Smooth muscle cell (in vitro differentiated cells): Measurements from ENCODE around the gene NRDC. TPM values are rescaled to one million over a fixed set of nuclear protein-coding genes. Genes with fewer than 3 reads are reported as not detected.

ENCODE experiments used
- DNase-seq: peaks from one replicate; lab custom pipeline; 2025; ENCODE audit not compliant: unreplicated experiment; lab: John Stamatoyannopoulos, UW
- H2AFZ ChIP-seq: fragments of 200-600 bp; sonication (generic); 2 replicates; pipeline ENCODE4 v1.6.0; 2016; ENCODE audit warnings: antibody characterized with exemption, low read depth, mild to moderate bottlenecking
- H3F3A ChIP-seq: fragments of 200-600 bp; sonication (generic); 2 replicates; pipeline ENCODE4 v1.6.0; 2017; ENCODE audit warnings: antibody characterized with exemption, low read depth
- H3K27ac ChIP-seq: fragments of 200-600 bp; sonication (generic); 2 replicates; pipeline ENCODE4 v1.5.1; 2016; ENCODE audit warnings: low read depth, mild to moderate bottlenecking
- H3K27me3 ChIP-seq: fragments of 200-600 bp; sonication (generic); 2 replicates; pipeline ENCODE4 v1.6.1; 2016; ENCODE audit warnings: low read depth, mild to moderate bottlenecking
- H3K36me3 ChIP-seq: fragments of 200-600 bp; sonication (generic); 2 replicates; pipeline ENCODE4 v1.5.1; 2016; ENCODE audit warnings: low read depth
- H3K4me1 ChIP-seq: fragments of 200-600 bp; sonication (generic); 2 replicates; pipeline ENCODE4 v1.5.1; 2016; ENCODE audit warnings: low read depth
- H3K4me2 ChIP-seq: fragments of 200-600 bp; sonication (generic); 2 replicates; pipeline ENCODE4 v1.6.0; 2016; ENCODE audit warnings: mild to moderate bottlenecking
- H3K4me3 ChIP-seq: fragments of 200-600 bp; sonication (generic); 2 replicates; pipeline ENCODE4 v1.5.1; 2016; ENCODE audit warnings: mild to moderate bottlenecking
- H3K79me2 ChIP-seq: fragments of 200-600 bp; sonication (generic); 2 replicates; pipeline ENCODE4 v1.6.0; 2016; ENCODE audit warnings: low read depth, mild to moderate bottlenecking
- H3K9ac ChIP-seq: fragments of 200-600 bp; sonication (generic); 2 replicates; pipeline ENCODE4 v1.6.0; 2016; ENCODE audit warnings: low read depth
- H3K9me3 ChIP-seq: fragments of 200-600 bp; sonication (generic); replicated peaks from 2 replicates; pipeline ENCODE4 v1.5.1; 2016; ENCODE audit warnings: low read depth
- H4K20me1 ChIP-seq: fragments of 200-600 bp; sonication (generic); 2 replicates; pipeline ENCODE4 v1.6.0; 2016; ENCODE audit warnings: low read depth
- WGBS: methylation state at CpG from one replicate; pipeline ENCODE4 v1.1.7; 2016; ENCODE audit warnings: low lambda C conversion rate; 5-methylcytosine and 5-hydroxymethylcytosine counted together
- polyA plus RNA-seq: library from polyadenylated mRNA; unstranded; fragments of >200 nt; fragmentation: Nextera tagmentation; extraction: Ambion mirVana; gene quantifications from 2 replicates; pipeline ENCODE4 v1.2.1, GENCODE V29; 2016
- total RNA-seq: library from RNA; depleted of rRNA; stranded (reverse); fragments of >200 nt; gene quantifications from 2 replicates; pipeline ENCODE4 v1.2.3, GENCODE V29; 2014
- TF ChIP-seq, protein P1 (sequence below): fragments of 200-600 bp; sonication (generic); IDR thresholded peaks from 2 replicates; pipeline ENCODE4 v1.5.1; 2017; ENCODE audit warnings: borderline replicate concordance, mild to moderate bottlenecking, antibody characterized with exemption; ENCODE audit not compliant: insufficient read depth, poor library complexity, severe bottlenecking

NRDC gene
- total and polyA plus RNA-seq, 2 experiments from 2014 or later = 81.5 to 96.1 TPM

DNA sequence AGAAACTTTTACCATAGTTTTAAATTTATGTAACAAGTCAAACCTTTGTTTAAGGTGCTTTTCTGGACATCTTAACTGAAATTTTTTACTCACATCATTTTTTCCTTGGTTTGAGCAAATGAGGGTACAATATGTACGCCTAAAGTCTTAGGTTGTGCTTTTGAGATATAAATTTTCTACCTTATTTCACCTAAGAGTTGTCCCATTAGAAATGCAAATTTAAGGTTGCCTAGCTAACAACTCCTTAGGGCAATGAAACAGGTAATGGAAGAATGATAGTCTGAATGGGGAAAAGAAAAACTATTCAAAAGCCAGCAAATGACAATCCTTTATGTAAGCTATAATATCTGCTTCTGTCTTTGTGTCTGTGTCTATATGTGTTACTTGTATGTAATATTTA, 19.6 kb downstream of the NRDC start:
- H3K27me3 ChIP-seq = no peaks in the 10 kb centered on the region
- H3K36me3 ChIP-seq = no peaks in the 10 kb centered on the region
- H3K9ac ChIP-seq = no peak overlapping the region
- H3K4me2 ChIP-seq = no peak overlapping the region
- 95% methylated on average over 1 of the region's 1 CpG for WGBS
- peaks cover 60% of the 10 kb centered on the region for H3K79me2 ChIP-seq
- H4K20me1 ChIP-seq = peaks cover 92% of the 10 kb centered on the region
- H3K4me1 ChIP-seq = no peaks in the 10 kb centered on the region
- no peak overlapping the region for H3K27ac ChIP-seq
- no peak for DNase-seq
- H3F3A ChIP-seq = no peaks in the 10 kb centered on the region
- TF ChIP-seq, protein P1, sequence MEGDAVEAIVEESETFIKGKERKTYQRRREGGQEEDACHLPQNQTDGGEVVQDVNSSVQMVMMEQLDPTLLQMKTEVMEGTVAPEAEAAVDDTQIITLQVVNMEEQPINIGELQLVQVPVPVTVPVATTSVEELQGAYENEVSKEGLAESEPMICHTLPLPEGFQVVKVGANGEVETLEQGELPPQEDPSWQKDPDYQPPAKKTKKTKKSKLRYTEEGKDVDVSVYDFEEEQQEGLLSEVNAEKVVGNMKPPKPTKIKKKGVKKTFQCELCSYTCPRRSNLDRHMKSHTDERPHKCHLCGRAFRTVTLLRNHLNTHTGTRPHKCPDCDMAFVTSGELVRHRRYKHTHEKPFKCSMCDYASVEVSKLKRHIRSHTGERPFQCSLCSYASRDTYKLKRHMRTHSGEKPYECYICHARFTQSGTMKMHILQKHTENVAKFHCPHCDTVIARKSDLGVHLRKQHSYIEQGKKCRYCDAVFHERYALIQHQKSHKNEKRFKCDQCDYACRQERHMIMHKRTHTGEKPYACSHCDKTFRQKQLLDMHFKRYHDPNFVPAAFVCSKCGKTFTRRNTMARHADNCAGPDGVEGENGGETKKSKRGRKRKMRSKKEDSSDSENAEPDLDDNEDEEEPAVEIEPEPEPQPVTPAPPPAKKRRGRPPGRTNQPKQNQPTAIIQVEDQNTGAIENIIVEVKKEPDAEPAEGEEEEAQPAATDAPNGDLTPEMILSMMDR = no peak
- H3K4me3 ChIP-seq = no peak overlapping the region
- no peaks in the 10 kb centered on the region for H3K9me3 ChIP-seq
- H2AFZ ChIP-seq = no peak overlapping the region

DNA sequence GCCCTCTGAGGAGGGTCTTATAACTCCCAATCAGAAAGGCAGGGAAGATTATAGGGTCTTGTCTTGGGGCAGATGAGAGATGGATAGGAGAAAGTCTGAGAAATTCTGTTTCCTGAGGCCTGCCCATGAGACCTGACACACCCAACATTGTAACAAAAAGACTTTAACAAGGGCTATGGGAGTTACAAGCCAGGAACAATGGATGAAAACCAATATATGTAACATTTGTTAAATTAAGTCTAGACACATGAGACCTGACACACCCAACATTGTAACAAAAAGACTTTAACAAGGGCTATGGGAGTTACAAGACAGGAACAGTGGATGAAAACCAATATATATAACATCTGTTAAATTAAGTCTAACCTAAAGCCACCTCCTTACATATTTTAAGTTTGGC, 21.8 kb downstream of the NRDC start:
- Histone ChIP-seq H3K27me3 (no peaks in the 10 kb centered on the region), H3K4me3 (no peak overlapping the region), H3K79me2 (peaks cover 40% of the 10 kb centered on the region), H3K4me2 (no peak overlapping the region), H3K4me1 (no peaks in the 10 kb centered on the region), H4K20me1 (peaks cover 74% of the 10 kb centered on the region), H3F3A (no peaks in the 10 kb centered on the region), H3K9ac (no peak overlapping the region), H3K9me3 (no peaks in the 10 kb centered on the region), H2AFZ (no peak overlapping the region), H3K27ac (no peak overlapping the region), H3K36me3 (no peaks in the 10 kb centered on the region)
- TF ChIP-seq, protein P1 = no peak
- no peak for DNase-seq

DNA sequence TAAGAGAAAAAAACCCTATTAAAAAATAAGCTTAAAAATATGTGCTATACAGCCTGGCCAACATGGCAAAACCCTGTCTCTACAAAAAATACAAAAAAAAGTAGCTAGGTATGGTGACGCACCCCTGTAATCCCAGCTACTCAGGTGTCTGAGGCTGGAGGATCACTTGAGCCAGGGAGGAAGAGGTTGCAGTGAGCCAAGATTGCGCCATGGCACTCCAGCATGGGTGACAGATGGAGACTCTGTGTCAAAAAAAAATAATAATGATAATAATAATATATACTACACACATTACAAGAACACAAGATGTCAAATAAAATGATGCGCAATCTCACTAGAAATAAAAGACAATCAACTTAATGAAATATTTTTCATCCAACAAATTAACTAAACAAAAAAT, 22.9 kb downstream of the NRDC start:
- 99% methylated on average over 3 of the region's 3 CpGs for WGBS
- Histone ChIP-seq H3K4me1 (no peaks in the 10 kb centered on the region), H3K4me3 (no peak overlapping the region), H3K79me2 (peaks cover 36% of the 10 kb centered on the region), H3K36me3 (no peaks in the 10 kb centered on the region), H4K20me1 (peaks cover 72% of the 10 kb centered on the region), H3K9ac (no peak overlapping the region), H3K4me2 (no peak overlapping the region), H3K27me3 (no peaks in the 10 kb centered on the region), H3K27ac (no peak overlapping the region), H3K9me3 (no peaks in the 10 kb centered on the region), H3F3A (no peaks in the 10 kb centered on the region), H2AFZ (no peak overlapping the region)
- TF ChIP-seq, protein P1 = no peak
- no peak for DNase-seq

DNA sequence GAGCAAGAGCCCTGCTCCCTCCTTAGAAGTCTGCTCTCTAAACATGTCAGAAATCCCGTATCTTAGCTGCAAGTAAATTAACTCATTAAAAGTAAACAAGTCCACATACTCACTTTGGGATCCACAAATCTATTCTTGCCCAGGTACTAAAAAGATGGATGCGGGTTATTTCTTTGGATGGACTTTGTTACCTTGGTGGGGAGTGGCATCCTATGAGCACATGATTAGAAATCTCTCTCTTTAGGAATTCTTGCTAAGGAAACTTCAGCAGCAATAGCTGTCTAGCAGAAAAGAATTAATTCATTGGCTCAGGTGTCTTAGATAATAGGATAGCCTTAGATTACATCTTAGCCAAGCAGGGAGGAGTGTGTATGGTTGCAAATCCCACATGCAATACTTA, 25.2 kb downstream of the NRDC start:
- H3K9me3 ChIP-seq = no peaks in the 10 kb centered on the region
- no peaks in the 10 kb centered on the region for H3K4me1 ChIP-seq
- no peak overlapping the region for H3K4me3 ChIP-seq
- TF ChIP-seq, protein P1 = no peak
- H3K27me3 ChIP-seq = no peaks in the 10 kb centered on the region
- no peaks in the 10 kb centered on the region for H3K36me3 ChIP-seq
- H3K27ac ChIP-seq = no peak overlapping the region
- peaks cover 33% of the 10 kb centered on the region for H3K79me2 ChIP-seq
- H2AFZ ChIP-seq = no peak overlapping the region
- no peak for DNase-seq
- 96% methylated on average over 2 of the region's 2 CpGs for WGBS
- H3K9ac ChIP-seq = no peak overlapping the region
- no peaks in the 10 kb centered on the region for H3F3A ChIP-seq
- H3K4me2 ChIP-seq = no peak overlapping the region
- peaks cover 49% of the 10 kb centered on the region for H4K20me1 ChIP-seq
